AG10803 (cell line): ENCODE results near the gene KDM3A.

Experiments
- DNase-seq: peaks from one replicate; pipeline ENCODE4 v3.0.0; 2010; ENCODE audit warnings: low read depth
- H3K4me3 ChIP-seq: 2 replicates; pipeline ENCODE4 v1.5.1; 2011; ENCODE audit warnings: mild to moderate bottlenecking, low read length, control low read depth
- CTCF ChIP-seq: conservative IDR thresholded peaks from 2 replicates; pipeline ENCODE4 v1.5.1; 2011; ENCODE audit warnings: mild to moderate bottlenecking, low read length, control low read depth, inconsistent platforms

The KDM3A gene

GRCh38 chr2:86435531-86435930 lies 5.6 kb upstream of the KDM3A start:
- H3K4me3 ChIP-seq = no peak overlapping the region
- DNase-seq = no peak

GRCh38 chr2:86436328-86436727 lies 4.8 kb upstream of the KDM3A start:
- no peak for DNase-seq
- H3K4me3 ChIP-seq = no peak overlapping the region
- no peak for TF ChIP-seq CTCF

More at GRCh38 chr2:86435531-86435930, 5.6 kb upstream of the KDM3A start:
- no peak for TF ChIP-seq CTCF

GRCh38 chr2:86439879-86440630 lies 1.1 kb upstream of the KDM3A start:
- no peak for TF ChIP-seq CTCF
- no peak overlapping the region for H3K4me3 ChIP-seq
- DNase-seq = no peak

- TF ChIP-seq CTCF = no peak
- peak overlapping the region; percentile 87 for H3K4me3 ChIP-seq
- peak; percentile 4 for DNase-seq
These were observed 266 bp downstream of the KDM3A start for GRCh38 chr2:86441392-86441881.

GRCh38 chr2:86441882-86442641 lies 891 bp downstream of the KDM3A start:
- DNase-seq = peak; percentile 59
- TF ChIP-seq CTCF = no peak

GRCh38 chr2:86442642-86443005 lies 1.5 kb downstream of the KDM3A start:
- no peak for TF ChIP-seq CTCF
- DNase-seq = peak; percentile 91
- H3K4me3 ChIP-seq = peak overlapping the region; percentile 87

More at GRCh38 chr2:86441882-86442641, 891 bp downstream of the KDM3A start:
- peak overlapping the region; percentile 87 for H3K4me3 ChIP-seq
